ENCODE data around the gene SPATA3.

DNA sequence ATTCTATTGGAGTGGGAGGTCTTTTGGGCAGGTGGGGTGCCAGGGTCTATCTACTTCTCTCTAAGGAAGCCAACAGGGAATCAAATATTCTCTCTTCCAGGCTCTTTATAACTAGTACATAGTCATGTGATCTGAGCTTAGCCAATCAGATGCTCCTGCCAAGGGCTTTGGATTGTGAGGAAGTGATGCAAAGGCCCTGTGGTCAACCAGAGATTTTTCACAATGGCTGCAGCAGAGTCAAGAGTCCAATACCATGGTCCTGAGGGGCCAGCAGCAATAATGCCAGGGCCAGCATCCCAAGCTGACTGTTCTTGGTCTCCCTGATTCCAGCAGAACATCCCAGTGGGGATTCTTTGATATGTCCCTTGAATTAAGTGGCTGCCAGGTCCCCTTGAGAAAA, 33.0 kb downstream of the SPATA3 start:
- TF ChIP-seq, protein P1, sequence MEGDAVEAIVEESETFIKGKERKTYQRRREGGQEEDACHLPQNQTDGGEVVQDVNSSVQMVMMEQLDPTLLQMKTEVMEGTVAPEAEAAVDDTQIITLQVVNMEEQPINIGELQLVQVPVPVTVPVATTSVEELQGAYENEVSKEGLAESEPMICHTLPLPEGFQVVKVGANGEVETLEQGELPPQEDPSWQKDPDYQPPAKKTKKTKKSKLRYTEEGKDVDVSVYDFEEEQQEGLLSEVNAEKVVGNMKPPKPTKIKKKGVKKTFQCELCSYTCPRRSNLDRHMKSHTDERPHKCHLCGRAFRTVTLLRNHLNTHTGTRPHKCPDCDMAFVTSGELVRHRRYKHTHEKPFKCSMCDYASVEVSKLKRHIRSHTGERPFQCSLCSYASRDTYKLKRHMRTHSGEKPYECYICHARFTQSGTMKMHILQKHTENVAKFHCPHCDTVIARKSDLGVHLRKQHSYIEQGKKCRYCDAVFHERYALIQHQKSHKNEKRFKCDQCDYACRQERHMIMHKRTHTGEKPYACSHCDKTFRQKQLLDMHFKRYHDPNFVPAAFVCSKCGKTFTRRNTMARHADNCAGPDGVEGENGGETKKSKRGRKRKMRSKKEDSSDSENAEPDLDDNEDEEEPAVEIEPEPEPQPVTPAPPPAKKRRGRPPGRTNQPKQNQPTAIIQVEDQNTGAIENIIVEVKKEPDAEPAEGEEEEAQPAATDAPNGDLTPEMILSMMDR (IDR thresholded peaks at IDR 0.05; ENCODE audit: insufficient read depth, low read length, poor library complexity, severe bottlenecking), result no peak
- no peak for TF ChIP-seq EZH2phosphoT487 (conservative IDR thresholded peaks at IDR 0.05; ENCODE audit: low read length)

Data from SU-DHL-6 (cell line).